ENCODE measurements around the gene RAB6A.
"Not testable (repeated sequence)": the region's sequence is repeated elsewhere in the genome, so short reads cannot be mapped to it uniquely, and the experiment has no call there.

Gene RAB6A

DNA sequence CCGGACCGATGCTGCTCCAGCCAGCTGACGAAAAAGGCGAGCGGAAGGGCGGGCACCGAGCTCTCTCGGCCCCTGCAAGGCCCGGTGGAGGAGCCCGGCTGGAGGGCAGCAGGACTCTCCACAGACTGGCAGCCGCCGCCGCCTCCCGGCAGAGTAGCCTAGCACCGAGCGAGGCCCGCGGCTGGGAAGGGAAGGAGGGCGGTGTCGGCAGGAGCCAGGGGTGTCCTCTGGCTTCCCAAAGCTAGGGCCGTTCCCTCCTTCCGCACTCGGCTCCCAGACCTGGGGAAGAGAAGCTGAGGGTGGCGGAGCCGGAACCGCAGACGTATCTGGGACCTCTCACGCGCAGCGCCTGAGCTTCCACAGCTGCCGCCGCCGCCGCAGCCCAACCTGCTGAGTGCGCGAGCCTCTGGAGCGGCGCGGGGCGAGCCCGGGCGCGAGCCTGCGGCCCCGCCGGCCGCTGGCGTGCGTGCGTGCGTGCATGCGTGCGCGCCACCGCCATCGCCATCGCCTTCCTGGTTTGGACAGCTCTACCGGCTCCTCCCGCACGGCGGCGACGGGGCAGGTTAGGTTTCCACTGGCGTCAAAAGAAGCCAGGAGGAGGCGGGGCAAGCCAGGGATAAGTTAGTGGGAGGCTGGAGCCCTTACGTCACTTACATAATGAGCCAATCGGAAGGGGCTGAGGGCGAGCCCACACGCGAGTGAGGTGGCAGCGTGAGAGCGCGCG is at the start of gene RAB6A:
Gene RAB6A (minus strand): TSS at position 396 of the 724 bp plus-strand sequence. CDS start 439 bp downstream, outside the sequence.
- peak; percentile 99 for DNase-seq

DNA sequence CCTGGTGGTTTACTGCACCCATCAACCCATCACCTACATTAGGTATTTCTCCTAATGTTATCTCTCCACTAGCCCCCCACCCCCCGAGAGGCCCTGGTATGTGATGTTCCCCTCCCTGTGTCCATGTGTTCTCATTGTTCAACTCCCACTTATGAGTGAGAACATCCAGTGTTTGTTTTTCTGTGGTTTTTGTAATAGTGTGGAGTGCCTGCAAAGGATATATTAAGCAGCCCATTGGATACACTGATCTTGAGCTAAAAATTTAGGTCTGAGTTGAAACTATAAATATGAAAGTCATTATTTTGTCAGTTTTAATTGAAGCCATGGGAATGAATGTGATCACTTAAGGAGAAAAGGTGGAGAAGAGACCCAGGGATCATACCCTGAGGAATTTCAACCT is 49.8 kb upstream of the RAB6A start:
- DNase-seq, result no peak

DNA sequence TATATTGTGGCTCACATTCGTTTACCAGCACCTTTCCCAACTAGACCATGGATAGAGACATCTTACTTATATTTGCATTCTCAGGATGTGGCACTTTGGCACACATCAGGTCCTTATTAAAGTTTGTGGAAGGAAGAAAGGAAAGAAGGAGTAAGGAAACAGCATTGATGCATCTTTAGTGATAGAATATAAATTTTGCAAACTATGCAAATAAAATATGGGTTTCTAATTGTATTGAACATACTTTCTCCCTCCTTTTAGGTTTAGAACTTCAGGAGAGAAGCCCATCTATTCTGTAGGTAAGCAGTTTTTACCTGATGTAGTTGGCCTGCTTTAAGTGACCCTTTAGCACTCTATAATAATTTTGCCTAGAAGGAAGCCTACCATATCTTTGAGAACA is 47.2 kb upstream of the RAB6A start:
- no peak for DNase-seq

DNA sequence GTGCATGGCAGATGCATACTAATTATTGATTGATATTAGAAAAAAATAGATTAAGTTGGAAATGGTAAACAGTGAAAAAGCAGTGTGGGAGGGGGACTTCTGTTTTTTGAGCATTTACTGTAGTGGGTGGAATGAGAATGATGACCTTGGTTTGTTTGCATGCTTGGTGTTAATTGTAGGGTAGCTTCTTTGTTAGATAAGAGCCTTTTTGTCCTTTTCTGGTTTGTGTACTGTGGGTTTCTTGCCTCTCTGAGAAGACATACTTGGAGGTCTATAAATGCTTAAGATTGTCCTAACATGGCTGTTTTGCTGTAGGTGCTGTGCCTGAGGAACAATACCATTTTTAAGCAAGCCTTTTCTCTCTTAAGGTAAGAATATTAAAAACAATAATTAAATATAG is 43.8 kb upstream of the RAB6A start:
- no peak for DNase-seq

DNA sequence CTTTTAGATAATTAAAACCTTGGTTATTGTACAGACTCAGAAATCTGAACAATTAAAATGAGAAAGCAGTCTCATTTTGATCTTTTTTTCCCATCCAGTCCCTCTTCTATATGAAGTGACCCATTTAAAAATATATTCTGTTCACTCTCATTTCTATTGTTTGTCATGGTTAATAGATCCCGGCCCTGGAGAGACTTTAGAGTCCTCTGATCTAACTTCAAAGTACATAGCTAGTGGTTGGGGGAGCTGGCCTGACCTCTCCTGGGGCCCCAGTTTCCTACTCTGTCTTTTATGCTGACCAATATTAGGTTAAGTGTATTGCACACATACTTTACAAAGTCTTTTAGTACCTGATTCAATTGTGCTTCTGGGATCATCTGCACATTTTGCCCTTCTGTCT is 40.3 kb upstream of the RAB6A start:
- DNase-seq, result no peak

DNA sequence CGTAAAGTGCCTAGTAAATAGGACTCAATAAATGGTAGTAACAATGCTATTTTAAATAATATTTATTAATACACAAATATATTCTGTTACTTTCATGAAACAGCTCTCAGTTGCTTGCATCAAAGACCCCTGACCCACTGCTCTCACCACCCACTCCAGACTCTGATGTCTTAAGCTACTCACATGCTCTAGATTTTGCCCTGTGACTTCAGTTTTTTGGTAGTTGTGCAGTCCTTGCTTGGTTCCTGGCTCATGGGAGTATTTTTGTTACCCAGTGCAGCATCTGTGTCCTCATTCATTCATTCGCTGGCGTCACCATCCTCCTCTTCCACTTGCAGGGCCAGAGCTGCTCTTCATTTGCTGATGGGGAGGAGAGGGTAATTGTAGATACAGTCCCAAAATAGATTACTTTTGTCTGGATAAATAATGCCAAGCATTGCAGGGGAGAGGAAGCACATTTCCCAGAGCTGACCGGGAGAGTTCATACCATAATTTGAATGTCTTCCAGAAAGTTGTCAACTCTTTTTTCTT is 39.5 kb upstream of the RAB6A start:
- DNase-seq, result no peak

DNA sequence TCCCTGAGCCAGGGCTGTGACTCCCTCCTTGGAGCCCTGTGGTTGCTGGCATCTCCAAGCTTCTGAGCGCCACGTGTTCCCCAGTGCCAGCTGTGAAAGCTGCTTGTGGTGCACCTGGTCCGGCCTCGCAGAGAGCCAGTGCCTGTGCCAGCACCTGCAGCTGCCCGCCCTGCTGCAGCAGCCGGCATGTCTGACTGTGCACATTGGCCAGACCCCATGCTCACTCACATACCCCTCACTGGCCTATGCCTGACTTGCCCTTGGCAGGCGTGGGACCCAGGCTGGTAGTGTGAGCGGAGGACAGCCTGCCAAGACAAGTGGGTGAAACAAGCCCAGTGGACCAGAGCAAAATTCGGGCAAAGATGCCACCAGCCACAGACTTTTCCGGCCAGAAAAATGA is 36.6 kb upstream of the RAB6A start:
- no peak for DNase-seq

DNA sequence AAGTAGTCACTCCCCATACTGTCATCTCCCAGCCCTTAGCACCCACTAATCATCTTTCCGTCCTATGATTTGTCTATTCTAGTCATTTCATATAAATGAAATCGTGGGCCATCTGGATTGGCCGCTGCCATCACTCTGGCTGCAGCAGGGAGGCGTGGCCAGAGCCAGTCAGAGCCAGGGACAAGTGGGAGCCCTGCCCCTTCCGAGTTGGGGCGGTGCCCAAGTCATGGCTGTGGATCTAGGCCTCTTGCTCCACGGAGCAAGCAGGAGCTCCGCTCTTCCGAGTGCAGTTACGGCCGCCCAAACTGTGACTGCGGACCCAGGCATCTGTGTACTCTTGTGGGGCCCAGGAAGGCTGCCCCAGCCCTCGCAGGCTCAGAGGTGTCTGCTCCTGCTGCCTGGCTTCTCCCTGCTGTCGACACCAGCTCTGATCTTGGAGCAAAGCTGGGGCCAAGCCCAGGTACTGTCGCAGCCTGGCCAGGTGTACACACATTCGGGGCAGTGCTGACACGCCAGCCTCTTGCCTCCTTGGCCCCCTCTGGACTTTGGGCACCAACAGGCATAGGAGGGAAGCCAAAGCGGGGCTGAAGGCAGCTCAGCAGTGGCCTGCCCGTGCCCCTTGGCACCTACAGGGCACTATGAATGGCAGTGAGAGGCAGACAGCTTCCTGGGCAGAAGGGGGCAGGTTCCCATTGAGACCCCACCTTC is 35.2 kb upstream of the RAB6A start:
- no peak for DNase-seq

DNA sequence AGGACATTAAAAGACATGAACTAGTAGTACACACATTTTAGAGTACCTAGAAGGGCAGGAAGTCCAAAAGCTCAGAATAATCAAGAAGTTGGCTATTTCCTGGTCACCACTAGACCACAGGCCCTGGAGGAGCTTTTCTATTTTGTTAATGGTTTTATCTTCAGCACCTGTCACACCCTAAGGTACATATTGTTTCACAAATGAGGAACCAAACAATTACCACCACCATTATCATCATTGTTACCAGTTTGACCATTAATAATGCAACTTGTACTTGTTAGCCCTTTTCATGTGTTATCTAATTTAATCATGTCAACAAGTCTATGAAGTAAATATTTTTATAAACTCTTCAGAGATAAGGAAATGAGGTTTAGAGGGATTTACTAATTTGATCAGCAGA is 31.7 kb upstream of the RAB6A start:
- DNase-seq, result no peak

DNA sequence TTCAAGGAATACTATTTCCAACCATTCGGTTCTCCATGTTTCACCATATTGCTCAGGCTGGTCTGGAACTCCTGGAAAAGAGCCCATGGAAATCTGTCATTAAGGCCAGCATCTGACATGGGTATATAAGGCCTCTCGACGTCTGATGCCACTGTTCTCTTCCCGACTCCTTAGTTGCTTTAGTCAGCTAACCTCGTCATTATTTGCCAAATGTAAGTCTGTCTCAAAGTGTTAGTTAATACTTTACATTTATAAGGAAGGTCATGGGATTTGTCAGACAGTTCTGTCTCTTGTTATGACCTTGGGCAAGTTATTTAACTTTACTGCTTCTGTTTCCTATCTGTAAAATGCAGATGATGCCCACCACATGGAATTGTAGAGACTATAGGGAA is 28.4 kb upstream of the RAB6A start:
- no peak for DNase-seq

DNA sequence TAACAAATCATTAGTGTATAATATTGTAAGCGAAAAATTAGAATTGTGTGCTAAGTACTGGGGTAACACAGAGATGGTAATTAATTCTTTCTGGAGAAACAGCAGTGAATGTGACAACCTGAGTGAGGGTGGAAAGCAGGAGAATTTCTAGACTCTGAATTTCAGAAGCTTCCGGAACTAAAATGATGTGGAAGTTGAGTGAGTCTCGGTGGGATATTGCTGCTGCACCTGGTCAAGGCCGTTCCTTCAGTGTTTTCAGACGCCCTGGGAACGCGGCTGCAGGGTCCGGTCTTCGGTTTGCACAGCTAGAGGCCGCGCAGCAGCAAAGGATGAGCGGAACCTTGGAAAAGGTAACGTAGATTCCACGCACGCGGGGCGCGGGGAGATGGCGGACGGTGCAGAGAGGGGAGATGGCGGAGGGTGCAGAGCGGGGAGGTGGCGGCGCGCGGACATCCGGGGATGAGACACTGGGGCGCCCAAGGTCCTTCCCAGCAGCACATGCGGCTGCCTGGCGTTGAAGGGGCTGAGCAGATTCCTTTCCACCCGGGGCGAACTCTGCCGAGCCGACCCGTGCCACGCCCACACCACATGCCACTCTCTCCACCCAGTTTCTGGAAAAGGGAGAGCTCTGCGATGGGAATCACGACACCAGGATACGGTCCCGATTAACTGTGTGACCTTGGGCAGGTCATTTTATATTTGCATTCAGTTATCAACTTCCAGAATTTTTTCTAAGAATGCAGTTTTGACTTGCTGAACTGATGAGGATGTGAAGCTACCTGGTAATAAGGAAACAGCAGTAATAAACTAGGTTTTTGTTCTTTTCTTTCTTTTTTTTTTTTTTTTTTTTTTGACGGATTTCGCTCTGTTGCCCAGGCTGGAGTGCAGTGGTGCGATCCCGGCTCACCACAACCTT is 27.0 kb upstream of the RAB6A start, which contains the start of gene MRPL48:
Gene MRPL48 (plus strand): TSS at position 232 of the 916 bp plus-strand sequence. CDS start 98 bp downstream, at position 330.
- DNase-seq, result peak; percentile 95

DNA sequence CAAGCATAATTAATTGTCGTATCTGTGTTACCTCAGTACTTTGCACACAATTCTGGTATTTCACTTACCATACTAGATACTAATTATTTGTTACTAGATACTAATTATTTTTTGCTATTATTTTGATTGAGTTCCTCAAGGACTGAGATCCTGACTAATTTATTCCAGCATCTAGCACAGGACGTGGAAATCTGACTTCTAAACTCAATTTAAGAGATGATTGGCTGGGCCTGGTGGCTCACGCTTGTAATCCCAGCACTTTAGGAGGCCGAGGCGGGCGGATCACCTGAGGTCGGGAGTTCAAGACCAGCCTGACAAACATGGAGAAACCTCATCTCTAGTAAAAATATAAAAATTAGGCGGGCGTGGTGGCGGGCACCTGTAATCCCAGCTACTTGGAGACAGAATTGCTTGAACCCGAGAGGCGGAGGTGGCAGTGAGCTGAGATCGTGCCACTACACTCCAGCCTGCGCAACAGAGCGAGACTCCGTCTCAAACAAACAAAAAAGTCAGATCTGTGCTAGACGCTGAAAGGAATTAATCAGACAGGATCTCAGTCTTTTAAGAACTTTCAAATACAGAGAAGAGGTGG is 26.3 kb upstream of the RAB6A start:
- no peak for DNase-seq

DNA sequence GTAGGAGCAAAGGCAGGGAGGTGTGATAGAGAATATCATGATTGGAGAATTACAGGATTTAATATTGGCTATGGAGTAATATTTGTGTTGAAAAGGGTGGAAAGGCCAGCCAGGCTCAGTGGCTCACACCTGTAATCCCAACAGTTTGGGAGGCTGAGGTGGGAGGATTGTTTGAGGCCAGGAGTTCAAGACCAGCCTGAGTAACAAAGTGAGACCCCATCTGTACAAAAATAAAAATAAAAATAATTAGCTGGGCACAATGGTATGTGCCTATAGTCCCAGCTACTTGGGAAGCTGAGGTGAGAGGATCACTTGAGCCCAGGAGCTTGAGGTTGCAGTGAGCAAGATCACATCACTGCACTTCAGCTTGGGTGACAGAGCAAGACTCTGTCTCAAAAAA is 24.6 kb upstream of the RAB6A start:
- DNase-seq, result not testable (repeated sequence)

DNA sequence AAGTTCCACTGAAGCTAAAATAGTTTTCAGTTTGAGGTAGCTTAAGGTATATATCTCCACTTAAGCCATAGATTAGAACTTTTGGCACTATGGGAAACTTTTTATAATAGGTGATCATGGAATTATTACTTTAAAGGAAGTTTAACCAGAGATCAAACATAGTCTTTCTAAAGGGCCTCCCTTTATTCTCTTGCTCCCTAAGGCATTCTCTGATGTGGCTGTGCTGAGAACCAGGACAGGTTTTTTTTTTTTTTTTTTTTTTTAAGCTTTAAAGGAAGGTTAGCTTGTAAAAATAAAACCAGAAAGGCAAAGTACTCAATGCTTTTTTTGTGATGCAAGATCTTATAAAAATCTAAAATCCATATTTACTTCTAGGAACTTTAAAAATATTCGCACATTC is 23.9 kb upstream of the RAB6A start:
- DNase-seq, result no peak

DNA sequence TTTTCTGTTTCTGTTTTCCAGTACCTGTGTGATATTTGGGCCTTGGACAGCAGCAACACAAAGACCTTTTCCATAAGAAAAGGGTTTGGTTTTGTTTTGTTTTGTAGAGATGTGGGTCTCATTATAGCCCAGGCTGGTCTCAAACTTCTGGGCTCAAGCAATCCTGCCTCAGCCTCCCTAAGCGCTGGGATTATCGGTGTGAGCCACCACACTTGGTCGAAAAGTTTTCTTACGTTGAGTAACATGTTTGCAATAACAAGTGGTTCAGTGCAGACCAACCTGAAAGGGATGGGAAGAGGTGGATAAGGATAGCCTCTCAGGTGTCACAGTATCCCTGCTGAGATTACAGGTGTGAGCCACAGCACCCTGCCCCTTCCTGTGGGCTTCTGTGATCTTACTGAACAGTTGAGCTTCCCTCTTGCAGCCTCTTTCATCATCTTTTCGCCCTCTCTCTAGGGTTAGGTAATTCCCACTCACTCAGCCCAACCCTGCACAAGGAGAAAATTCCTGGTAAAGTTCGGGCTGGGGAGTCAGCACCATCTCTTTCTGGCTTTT is 23.3 kb upstream of the RAB6A start:
- no peak for DNase-seq

DNA sequence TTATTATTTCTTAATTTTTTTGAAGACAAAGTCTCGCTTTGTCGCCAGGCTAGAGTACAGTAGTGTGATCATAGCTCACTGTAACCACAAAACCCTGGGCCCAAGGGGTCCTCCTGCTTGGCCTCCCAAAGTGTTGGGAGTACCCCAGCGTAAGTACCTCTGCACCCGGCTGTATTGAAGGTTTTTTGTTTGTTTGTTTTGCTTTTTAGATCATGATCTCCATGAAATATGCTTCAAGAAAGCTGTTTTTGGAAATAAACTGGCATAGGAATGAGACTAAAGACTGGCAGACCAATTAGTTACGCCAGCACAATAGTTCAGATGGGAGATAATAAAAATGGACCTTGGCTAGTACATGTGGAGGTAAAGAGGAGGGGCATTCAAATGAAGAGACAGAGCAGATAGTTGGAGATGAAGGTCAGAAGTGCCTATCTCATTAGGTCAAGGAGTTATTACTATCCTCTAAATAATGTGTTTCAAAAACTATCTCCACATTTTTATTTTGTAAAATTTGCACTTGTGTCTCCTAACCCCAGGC is 22.7 kb upstream of the RAB6A start:
- no peak for DNase-seq

DNA sequence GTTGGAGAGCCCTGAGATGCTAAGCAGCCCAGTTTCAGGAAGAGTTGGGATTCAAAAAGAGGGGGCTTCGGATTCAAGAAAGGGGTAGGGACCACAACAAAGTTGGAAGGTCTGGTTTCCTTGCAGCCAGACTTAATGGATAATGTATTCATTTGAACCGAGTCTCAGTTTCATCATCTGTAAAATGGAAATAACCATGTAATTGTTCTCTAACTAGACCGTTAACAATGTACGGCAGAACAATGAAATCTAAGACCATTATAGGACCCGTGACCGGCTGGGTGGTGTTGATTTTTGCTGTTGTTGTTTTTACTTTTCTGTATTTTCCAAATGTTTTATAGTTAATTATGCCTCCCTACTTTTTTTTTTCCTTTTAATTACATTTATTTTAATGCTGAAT is 20.4 kb upstream of the RAB6A start:
- no peak for DNase-seq

DNA sequence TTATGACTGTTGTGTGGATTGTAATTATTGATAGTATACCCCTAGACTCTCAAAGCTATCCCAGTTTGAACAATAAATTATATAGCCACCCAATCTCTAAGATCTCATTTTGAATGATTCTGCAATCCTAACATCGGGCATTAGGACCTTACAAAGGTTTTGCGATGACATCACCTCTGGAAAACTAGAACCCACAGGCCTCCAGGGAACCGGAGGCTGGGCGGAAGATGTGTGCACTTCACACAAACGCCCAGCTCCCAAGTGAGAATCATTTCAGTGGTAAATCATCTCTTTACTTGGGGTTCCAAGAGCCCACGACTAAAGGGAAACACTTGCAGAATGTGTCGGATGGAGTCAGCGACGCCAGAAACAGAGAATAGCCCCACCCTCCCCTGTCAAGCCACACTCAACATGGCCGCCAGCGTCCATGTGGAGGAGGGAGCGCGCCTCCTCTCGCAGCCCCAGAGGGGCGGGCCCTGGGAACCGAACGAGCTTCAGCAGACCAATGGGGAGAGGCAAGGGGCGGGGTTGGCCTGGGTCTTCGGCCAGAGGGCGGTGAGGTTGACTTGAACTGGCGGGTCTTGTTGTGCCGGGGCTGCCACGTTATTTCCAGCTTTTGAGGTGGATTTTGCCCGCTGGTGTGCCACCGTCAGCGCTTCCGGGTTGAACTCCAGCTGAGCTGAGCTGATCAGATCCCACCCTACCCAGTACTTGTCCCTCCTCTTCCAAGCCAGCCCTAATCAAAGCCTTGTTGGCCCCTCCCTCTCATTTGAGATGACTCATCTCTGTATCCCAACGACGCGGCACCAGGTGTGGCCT is 18.4 kb upstream of the RAB6A start:
- peak; percentile 100 for DNase-seq

DNA sequence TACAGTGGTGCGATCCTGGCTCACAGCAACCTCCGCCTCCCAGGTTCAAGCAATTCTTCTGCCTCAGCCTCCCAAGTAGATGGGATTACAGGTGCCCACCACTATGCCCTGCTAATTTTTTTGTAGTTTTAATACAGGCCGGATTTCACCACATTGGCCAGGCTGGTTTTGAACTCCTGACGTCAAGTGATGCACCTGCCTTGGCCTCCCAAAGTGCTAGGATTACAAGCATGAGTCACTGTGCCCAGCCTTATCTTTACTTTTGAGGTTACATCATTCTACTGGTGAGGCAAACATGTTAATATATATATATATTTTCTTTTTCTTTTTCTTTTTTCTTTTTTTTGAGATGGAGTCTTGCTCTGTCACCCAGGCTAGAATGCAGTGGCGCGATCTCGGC is 9.9 kb upstream of the RAB6A start:
- not testable (repeated sequence) for DNase-seq

DNA sequence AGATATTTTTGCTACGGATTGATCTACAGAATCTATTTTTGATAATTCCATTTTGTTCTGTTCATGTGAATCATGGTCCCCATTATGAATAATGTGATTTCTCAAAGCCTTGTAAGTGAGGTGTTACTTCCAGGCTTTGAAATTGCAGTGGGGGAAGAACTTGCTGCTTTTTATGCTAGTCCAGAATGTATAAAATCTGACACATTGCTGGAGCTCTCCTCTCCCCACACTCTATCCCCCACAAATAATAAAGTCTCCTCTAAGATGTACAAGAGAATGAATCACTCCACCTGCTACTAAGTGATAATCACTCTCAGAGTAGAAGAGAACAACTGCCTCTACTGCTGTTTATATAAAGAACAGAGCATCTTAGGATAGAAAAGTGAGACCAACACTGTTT is 5.9 kb upstream of the RAB6A start:
- no peak for DNase-seq

DNA sequence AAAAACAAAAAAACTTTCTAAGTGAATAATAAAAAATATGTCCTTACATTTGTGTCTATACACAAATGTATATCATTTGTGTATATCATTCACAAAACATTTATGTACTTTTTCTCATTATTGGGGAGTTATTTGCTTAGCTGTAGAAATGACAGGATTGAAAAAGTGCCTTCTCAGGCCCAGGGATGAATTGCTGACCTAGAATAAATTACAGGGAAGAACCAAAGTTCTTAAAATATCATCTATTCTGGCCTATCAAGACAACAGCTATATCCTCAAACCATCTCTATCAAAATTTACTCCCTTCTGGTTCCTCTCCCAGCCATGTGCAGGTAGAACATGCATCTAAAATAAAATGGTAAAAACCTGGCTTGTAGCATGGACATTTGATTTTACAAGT is 1.9 kb upstream of the RAB6A start:
- no peak for DNase-seq
